ENCODE data around the gene CALCR. TPM values are rescaled to one million over a fixed set of nuclear protein-coding genes. Genes with fewer than 3 reads are reported as not detected.

Gene CALCR
- total RNA-seq, 1 donor, result not detected

GRCh38 chr7:93575555-93576399, 1.3 kb upstream of the CALCR start:
- DNase-seq (ENCODE audit: low read depth), result no peak
- TF ChIP-seq, protein P1, sequence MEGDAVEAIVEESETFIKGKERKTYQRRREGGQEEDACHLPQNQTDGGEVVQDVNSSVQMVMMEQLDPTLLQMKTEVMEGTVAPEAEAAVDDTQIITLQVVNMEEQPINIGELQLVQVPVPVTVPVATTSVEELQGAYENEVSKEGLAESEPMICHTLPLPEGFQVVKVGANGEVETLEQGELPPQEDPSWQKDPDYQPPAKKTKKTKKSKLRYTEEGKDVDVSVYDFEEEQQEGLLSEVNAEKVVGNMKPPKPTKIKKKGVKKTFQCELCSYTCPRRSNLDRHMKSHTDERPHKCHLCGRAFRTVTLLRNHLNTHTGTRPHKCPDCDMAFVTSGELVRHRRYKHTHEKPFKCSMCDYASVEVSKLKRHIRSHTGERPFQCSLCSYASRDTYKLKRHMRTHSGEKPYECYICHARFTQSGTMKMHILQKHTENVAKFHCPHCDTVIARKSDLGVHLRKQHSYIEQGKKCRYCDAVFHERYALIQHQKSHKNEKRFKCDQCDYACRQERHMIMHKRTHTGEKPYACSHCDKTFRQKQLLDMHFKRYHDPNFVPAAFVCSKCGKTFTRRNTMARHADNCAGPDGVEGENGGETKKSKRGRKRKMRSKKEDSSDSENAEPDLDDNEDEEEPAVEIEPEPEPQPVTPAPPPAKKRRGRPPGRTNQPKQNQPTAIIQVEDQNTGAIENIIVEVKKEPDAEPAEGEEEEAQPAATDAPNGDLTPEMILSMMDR (IDR thresholded peaks at IDR 0.05; ENCODE audit: insufficient read depth, low read depth, low read length), result no peak
- H3K4me3 ChIP-seq (ENCODE audit: low read depth, low read length), result no peak overlapping the region

DNA sequence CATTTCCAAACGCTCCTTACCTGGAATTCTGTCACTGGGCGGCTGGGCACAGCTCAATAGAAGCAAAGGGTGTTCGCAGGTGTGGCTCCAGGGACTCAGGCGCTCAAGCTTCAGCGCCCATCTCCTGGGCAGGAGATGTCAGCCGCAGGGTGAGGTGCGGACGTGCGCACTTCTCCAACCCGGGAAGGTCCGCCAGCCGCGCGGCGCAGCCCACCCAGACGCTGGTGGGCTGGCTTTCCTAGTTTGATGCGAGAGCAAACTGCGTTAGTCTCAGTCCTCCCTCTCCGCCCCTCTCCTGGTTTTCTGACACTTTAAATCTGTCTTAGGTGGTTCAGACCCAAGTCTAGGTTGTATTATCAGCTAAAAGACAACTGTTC, 267 bp downstream of the CALCR start:
- TF ChIP-seq, protein P1 (IDR thresholded peaks at IDR 0.05; ENCODE audit: insufficient read depth, low read depth, low read length), result no peak
- no peak for DNase-seq (ENCODE audit: low read depth)
- no peak overlapping the region for H3K4me3 ChIP-seq (ENCODE audit: low read depth, low read length)

DNA sequence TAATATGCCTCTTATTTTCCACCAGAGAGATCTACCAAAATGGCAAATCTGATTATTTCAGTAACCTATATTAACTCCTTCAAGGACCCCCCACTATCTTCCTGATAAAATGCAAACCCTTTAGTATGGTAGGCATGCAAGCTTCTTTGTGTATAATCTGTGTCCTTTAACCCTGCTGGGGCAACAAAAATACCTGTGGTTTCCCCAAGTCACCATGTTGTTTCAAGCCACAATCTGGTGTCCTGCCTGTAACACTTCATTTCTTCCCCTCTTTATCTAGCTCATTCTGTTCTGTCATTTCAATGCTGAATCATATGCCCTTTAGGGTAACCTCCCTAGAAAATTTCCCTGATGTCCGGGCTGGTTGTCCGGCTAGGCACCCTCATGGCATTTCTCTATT, 5.3 kb downstream of the CALCR start:
- no peak for DNase-seq (ENCODE audit: low read depth)
- H3K4me3 ChIP-seq (ENCODE audit: low read depth, low read length), result no peak overlapping the region
- TF ChIP-seq, protein P1 (IDR thresholded peaks at IDR 0.05; ENCODE audit: insufficient read depth, low read depth, low read length), result no peak

DNA sequence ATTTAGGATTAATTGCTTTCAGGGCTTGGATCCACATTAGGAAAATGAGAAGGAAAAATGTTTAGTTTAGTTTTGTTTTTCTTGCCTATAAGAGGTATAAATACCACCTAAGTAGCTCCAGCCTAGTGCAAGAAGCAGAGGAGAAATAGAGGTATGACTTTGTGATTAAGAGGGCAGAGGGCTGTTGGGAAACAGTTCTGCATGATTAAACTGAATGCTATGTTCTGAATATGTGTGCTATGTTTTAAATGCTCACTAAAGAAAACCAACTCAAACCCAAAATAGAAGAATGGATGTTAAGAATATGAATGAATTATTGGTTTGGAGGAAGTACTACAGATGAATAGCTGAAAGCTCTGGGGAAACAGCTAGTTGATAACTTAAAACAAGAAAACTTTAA, 7.6 kb downstream of the CALCR start:
- TF ChIP-seq, protein P1 (IDR thresholded peaks at IDR 0.05; ENCODE audit: insufficient read depth, low read depth, low read length), result no peak
- H3K4me3 ChIP-seq (ENCODE audit: low read depth, low read length), result no peak overlapping the region
- DNase-seq (ENCODE audit: low read depth), result no peak

- DNase-seq (ENCODE audit: low read depth), result no peak
- H3K4me3 ChIP-seq (ENCODE audit: low read depth, low read length), result no peak overlapping the region
- TF ChIP-seq, protein P1 (IDR thresholded peaks at IDR 0.05; ENCODE audit: insufficient read depth, low read depth, low read length), result no peak
Measured at GRCh38 chr7:93563584-93563983, 10.9 kb downstream of the CALCR start.

GRCh38 chr7:93562936-93563335, 11.6 kb downstream of the CALCR start:
- TF ChIP-seq, protein P1 (IDR thresholded peaks at IDR 0.05; ENCODE audit: insufficient read depth, low read depth, low read length), result no peak
- no peak for DNase-seq (ENCODE audit: low read depth)

DNA sequence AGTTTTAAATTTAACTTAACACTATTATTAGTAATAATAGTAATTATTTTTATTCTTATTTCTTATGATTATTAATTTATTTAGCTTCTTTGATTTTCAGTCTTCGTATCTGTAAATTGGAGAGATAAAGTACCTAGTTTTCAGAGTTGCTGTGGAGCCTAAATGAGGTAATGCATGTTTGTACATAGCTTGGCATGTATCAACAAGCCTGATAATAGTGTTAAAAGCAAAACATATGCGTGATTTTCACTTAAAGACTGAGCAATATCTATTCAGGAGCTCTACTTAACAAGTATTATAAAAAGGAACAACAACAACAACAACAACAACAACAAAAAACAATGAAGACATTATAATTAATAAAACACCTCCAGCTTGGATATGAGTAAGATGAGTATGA, 12.4 kb downstream of the CALCR start:
- no peak for DNase-seq (ENCODE audit: low read depth)
- no peak overlapping the region for H3K4me3 ChIP-seq (ENCODE audit: low read depth, low read length)
- TF ChIP-seq, protein P1 (IDR thresholded peaks at IDR 0.05; ENCODE audit: insufficient read depth, low read depth, low read length), result no peak

More at GRCh38 chr7:93562936-93563335, 11.6 kb downstream of the CALCR start:
- H3K4me3 ChIP-seq (ENCODE audit: low read depth, low read length), result no peak overlapping the region

Measured in fibroblast of villous mesenchyme (primary cell).